Ramos (cell line): ENCODE data around the gene VWDE.
"Not testable (repeated sequence)": the region's sequence is repeated elsewhere in the genome, so short reads cannot be mapped to it uniquely, and the experiment has no call there.

ENCODE experiments used
- in situ Hi-C: fragments of 300-500 bp; cut with MboI; formaldehyde crosslinking; loops from one replicate; pipeline ENCODE4 v1.14.3; 2022; ENCODE audit warnings: low sequenced_read_pairs; ENCODE audit not compliant: unreplicated experiment

VWDE gene

GRCh38 chr7:12403287-12404181 is at the start of gene VWDE:
VWDE (minus strand) TSS chr7:12403865; CDS start chr7:12403716, 149 bp downstream.
- in situ Hi-C loops = no loop called here

- in situ Hi-C loops = not testable (repeated sequence)
Measured at GRCh38 chr7:12453136-12453535, 49.5 kb upstream of the VWDE start.

DNA sequence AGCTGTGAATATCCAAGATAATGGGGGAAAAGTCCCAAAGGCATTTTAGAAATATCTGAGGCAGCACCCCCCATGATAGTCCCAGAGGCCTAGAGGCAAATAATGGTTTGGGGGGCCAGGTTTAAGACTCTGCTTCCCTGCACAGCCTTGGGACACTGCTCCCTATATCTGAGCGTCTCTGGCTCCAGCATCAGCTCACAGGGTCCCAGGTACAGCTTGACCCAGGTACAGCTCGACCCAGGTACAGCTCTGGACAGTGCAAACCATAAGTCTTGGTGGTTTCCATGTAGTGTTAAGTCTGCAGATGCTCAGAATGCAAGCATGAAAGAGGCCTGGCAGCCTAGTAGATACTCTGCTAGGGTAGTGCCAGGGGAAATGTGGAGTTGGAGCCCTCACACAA is 47.0 kb upstream of the VWDE start:
- in situ Hi-C loops = no loop called here

DNA sequence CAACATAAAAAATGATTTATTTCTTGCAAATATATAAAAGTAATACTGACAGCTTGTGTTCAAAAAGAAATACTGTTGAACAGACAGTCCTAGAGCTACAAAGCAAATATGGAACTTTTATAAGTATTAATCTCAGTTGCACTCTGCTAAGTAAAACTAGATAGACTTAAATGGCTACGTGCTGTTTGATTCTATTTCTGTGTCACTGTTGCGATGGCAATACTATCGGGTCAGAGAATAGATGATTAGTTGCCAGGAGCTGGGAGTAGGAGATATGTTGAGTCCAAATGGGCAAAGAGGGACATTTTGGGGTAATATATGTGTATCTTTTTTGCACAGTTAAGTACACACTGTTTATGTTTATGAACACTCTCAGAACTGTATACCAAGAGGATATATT is 41.1 kb upstream of the VWDE start:
- in situ Hi-C loops = no loop called here

DNA sequence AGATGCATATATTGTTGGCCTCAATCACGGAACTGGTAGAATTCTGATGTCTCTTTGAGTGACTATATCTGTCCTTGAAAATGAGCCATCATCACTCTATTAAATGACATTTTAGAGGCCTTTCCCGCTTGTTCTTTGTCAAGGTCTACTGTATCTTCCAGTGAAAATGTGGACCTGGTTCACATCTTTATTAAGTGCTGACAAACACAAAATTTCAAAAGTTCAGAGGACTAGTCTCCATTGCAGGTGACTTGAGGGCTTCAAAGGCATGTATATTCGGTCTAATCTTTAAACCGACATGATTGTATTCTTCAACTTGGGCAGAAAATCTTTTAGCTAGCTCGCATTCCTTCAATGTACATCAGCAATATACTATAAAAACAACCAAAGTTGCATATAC is 36.6 kb upstream of the VWDE start:
- in situ Hi-C loops = no loop called here

DNA sequence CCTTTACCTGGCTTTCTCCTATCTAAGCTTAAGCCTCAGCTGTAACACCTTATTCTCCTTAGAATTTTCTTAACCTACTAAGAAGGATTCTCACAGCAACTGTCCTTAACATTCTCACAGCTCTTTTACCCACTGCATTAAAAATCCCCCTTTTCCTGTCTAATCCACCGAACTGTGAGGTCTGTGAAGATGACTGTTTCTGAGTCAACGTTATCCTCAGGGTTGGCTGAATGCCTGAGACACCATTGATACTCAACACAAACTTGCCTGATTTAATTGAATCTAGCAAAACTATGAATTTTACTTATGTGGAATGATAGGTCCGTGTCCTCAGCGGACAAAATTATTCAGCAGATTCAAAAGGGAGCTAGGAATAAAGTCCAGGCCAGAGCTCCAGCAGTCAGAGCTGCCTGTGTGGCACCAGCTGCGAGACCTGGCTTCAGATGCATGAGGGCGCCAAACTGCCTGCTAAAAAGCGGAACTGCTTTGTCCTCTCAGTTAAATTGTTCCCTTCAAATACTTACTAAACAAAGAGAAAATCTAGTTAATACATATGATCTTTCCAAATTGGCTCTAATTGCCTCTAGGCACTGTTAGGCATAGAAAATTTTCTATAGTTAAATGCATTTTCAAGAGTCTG is 33.4 kb upstream of the VWDE start:
- in situ Hi-C loops = no loop called here

GRCh38 chr7:12436126-12436525 is 32.5 kb upstream of the VWDE start:
- in situ Hi-C loops = no loop called here

- in situ Hi-C loops = no loop called here
Measured at GRCh38 chr7:12434012-12434642, 30.5 kb upstream of the VWDE start.

GRCh38 chr7:12431886-12432556 is 28.4 kb upstream of the VWDE start:
- in situ Hi-C loops = no loop called here

- in situ Hi-C loops = no loop called here
Measured at GRCh38 chr7:12425311-12425710, 21.6 kb upstream of the VWDE start.

DNA sequence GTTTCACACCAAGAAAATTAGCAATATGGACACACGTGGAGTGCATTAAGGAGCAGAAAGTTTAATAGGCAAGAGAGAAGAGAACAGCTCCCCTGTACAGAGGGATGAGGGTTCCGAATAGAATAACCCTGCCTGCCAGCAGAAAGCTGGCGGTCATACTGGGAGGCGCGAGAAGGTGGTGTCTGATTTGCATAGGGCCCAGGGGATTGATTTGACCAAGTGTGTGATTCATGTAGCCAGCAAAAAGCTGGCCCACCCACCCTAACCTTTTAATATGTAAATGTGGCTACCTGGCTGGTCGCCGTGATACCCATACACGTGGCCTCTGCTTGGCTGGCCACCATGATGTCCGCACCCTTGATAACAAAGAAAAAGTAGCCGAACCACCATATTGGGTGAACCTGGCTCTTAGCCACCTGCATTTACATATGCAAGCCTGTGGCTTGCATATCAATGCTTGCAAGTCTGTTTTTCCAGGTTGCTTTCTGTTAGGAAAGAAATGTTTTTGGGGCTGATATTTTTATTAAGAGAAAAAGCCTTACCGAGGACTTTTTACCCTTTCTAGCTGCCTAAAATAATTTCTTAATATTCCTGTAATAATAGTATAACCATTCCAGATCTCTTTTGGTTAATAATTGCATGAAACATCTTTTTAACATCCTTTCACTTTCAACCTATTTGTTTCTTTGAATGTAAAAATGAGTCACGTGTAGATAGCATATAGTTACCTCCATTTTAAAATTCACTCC is 20.5 kb upstream of the VWDE start:
- in situ Hi-C loops = no loop called here

- in situ Hi-C loops = no loop called here
Measured at GRCh38 chr7:12423355-12423996, 19.8 kb upstream of the VWDE start.

- in situ Hi-C loops = no loop called here
Measured at GRCh38 chr7:12422554-12423320, 19.1 kb upstream of the VWDE start.

DNA sequence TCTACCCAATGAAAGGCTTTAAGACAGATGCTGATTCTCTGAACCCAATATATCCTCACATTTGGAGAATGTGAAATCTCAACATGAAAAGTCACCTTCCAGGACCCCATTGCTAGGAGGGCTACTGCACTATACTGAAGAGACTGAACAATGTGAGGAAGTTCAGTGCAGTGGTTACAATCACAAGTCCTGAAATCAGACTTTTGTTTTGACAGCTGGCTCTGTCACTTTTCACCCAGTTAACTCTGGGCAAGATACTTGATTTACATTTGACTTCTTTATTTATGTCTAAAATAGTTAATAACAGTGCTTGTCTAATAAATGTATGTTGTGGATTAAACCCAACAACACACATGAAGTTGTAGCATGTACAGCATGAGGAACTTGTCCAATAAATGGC is 14.8 kb upstream of the VWDE start:
- in situ Hi-C loops = no loop called here

DNA sequence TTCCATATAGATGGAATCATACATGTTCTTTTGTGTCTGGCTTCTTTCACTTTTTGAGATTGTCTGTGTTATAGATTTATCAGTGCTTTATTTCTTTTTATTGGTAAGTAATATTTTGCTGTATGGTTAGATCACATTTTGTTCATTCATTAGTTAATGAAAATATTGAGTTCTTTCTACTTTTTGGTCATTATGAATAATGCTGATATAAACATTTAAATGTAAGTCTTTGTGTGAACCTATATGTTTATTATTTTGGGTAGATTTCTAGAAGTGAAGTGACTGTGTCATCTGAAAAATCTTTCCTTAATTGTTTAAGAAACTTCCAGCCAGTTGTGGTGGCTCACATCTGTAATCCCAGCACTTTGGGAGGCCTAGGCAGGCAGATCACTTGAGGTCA is 11.4 kb upstream of the VWDE start:
- in situ Hi-C loops = no loop called here

- in situ Hi-C loops = no loop called here
Measured at GRCh38 chr7:12412407-12412806, 8.7 kb upstream of the VWDE start.

DNA sequence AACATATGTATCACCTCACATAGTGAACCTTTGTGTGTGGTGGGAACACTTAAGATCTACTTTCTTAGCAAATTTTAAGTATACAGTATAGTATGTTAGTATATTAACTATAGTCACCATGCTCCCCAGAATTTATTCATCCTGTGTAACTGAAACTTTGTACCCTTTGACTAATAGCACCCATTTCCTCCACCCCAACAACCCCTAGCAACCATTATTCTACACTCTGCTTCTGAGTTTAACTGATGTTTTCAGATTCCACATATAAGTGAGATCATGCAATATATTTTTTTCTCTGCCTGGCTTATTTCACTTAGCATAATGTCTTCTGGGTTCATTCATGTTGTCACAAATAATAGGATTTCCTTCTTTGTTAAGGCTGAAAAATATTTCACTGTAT is 6.9 kb upstream of the VWDE start:
- in situ Hi-C loops = no loop called here

- in situ Hi-C loops = no loop called here
Measured at GRCh38 chr7:12409097-12409711, 5.5 kb upstream of the VWDE start.
